Measurements from ENCODE around the gene GNG4.

- TF ChIP-seq POLR2A (IDR thresholded peaks at IDR 0.05) (no peak), CTCF (IDR thresholded peaks at IDR 0.05) (no peak)
Observed at GRCh38 chr1:235673981-235674380, 24.4 kb upstream of the GNG4 start.

All from heart left ventricle (tissue), 13 donors.